ENCODE data around the gene CST3.

DNA sequence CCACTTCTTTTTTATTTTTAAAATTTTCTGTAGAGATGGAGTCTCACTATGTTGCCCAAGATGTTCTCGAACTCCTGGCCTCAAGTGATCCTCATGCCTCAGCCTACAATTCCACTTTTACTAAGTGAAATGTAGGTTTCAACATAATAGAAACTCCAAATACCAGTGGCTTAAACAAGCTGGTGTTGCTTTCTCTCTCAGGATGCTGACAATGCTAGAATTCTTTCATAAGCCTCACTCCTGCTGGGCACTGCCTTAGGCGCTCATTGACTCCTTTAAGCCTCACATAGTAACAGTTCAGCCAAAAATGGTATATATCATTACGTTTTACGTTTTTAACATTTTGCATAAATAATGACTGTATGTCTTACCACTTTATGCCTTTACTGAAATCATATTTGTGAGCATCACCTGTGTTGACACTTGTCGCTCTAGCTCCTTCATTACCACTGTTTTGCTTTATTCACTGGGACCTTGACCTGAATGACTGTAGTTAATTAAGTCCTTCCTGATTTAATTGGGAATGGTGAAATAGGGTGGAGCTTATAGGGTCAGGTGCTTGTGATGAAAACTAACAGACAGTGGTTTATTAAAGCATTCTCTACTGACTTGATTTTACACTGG lies 28.2 kb downstream of the CST3 start:
- TF ChIP-seq, protein P1, sequence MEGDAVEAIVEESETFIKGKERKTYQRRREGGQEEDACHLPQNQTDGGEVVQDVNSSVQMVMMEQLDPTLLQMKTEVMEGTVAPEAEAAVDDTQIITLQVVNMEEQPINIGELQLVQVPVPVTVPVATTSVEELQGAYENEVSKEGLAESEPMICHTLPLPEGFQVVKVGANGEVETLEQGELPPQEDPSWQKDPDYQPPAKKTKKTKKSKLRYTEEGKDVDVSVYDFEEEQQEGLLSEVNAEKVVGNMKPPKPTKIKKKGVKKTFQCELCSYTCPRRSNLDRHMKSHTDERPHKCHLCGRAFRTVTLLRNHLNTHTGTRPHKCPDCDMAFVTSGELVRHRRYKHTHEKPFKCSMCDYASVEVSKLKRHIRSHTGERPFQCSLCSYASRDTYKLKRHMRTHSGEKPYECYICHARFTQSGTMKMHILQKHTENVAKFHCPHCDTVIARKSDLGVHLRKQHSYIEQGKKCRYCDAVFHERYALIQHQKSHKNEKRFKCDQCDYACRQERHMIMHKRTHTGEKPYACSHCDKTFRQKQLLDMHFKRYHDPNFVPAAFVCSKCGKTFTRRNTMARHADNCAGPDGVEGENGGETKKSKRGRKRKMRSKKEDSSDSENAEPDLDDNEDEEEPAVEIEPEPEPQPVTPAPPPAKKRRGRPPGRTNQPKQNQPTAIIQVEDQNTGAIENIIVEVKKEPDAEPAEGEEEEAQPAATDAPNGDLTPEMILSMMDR (IDR thresholded peaks at IDR 0.05) = no peak
- TF ChIP-seq EZH2 (IDR thresholded peaks at IDR 0.05; ENCODE audit: borderline replicate concordance, insufficient read depth, low read depth, low read length, poor library complexity, severe bottlenecking) = no peak

Measured in B cell (primary cell).